Body of pancreas (tissue), 4 donors: ENCODE results near the gene USP34.

ENCODE experiments used
- CTCF ChIP-seq, 7 experiments: fragments of 450-650 bp in 4 of 7; fragments of 200-600 bp in 3 of 7; sonication (generic) in 3 of 7; IDR thresholded peaks; one replicate each; pipeline ENCODE4 v1.5.1; 2016 to 2019; ENCODE audit warnings: antibody characterized with exemption in 7 of 7
- POLR2A ChIP-seq, 3 donors: fragments of 450-650 bp; IDR thresholded peaks; one replicate each; pipeline ENCODE4 v1.6.1; 2016; ENCODE audit warnings: antibody characterized with exemption in 3 of 3, mild to moderate bottlenecking in 2 of 3

- TF ChIP-seq CTCF (IDR thresholded peaks at IDR 0.05): no peak
- TF ChIP-seq POLR2A (IDR thresholded peaks at IDR 0.05): no peak
Observed at GRCh38 chr2:61460163-61460562, 10.7 kb downstream of the USP34 start.
